Measurements from ENCODE around the gene EBI3.
"Not testable (repeated sequence)": the region's sequence is repeated elsewhere in the genome, so short reads cannot be mapped to it uniquely, and the experiment has no call there.

Gene EBI3

DNA sequence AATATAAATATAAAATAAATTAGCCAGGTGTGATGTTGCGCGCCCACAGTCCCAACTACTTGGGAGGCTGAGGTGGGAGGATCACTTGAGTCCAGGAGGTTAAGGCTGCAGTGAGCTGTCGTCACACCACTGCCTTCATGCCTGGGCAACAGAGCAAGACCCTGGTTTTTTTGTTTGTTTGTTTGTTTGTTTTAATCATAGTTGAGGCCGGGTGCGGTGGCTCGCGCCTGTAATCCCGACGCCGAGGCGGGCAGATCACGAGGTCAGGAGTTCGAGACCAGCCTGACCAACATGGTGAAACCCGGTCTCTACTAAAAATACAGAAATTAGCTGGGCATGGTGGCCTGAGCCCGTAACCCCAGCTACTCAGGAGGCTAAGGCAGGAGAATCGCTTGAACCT lies 8.2 kb downstream of the EBI3 start:
- not testable (repeated sequence) for DNase-seq

DNA sequence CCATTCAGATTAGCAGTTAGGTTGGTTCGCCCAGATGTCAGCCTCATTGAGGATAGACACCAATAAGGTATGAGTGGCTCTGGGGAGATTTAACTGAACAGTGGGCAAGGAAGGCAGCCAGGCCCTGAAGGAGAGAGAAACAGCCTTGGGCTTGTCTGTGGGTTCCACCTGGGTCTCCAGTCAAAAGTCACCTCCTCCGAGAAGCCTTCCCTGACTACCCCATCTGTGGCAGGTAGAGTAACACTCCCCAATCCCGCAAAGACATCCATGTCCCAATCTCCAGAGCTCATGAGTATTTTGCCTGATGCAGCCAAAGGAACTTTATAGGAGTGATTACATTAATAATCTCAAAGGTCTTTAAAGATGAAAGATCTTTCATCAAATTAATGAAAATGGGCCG lies 9.5 kb downstream of the EBI3 start:
- DNase-seq = no peak

DNA sequence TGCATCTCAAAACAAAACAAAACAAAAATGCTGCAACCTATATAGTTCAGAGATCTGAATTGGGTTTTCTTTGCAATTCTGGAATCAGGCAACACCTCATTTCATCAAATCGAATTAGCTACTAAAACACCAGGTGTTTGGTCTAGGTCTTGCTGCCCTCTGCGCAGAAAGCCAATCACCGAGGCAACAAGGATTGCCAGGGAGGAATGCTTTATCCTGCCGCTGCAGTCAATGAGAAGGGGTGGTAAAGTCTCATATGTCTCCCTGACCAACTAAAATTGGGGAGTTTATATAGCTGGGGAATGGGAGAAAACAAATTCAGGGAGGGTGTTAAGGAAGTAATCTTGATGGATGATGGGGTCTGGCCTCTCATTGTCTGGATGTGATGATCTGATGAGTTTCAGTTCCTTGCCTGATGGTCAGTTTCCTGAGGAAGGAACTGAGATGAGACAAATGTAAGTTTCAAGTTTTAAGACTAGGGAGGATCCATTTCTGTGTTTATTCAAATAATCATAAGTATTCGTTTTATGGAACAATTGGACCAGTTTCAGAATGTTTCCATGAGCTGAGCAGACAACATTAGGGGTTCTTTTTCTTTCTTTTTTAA lies 12.6 kb downstream of the EBI3 start:
- DNase-seq = no peak

DNA sequence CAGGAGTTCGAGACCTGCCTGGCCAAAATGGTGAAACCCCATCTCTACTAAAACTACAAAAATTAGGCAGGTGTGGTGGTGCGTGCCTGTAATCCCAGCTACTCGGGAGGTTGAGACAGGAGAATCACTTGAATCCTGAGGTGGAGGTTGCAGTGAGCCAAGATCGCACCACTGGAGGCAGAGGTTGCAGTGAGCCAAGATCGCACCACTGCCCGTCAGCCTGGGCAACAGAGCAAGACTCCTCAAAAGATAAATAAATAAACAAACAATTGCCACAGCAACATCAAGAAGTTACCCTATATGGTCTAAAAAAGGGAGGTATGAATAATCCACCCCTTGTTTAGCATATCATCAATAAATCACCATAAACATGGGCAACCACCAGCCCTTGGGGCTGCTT lies 16.6 kb downstream of the EBI3 start:
- not testable (repeated sequence) for DNase-seq

DNA sequence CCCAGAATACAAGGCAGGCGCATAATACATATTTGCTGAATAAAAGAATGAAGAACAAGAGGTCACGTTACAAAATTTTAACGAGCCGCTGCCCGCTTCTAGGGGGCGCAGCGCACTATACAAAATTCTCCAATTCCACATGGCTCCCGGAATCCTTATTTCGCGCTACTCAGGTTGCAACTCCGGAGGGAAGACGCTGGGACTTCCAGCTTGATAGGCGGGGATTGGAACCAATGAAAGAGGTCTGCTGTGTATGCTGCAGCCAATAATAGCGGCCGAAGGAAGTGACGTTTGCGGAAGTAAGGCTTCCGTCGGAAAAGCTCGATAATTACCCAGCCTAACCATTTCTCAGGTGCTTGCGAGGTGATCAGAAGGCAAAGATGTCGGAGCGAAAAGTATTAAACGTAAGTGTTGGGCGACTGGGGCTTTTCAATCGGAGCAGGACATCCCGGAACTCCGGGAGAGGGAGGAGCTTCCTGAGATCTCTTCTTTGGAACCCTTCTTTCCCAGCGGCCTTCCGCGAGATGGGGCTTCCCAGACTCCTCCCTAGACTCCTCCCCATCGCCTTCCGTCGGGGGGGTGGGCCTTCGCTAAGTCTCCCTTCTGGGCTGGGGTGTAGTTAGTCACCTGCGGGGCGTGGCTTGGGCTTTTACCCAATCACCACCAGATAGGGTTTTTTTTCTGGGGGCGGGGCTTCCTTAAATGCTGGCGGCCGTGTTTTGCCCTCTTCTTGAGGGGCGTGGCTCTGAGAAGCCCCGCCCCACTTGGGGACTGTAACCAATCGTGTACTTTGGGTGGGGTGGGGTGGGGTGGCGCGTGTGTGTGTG lies 17.7 kb downstream of the EBI3 start, which contains the start of gene YJU2:
Gene YJU2, plus strand, starts transcription at position 314 of the 827 bp plus-strand sequence. Its CDS starts 67 bp downstream, at position 381.
- DNase-seq = peak; percentile 100

DNA sequence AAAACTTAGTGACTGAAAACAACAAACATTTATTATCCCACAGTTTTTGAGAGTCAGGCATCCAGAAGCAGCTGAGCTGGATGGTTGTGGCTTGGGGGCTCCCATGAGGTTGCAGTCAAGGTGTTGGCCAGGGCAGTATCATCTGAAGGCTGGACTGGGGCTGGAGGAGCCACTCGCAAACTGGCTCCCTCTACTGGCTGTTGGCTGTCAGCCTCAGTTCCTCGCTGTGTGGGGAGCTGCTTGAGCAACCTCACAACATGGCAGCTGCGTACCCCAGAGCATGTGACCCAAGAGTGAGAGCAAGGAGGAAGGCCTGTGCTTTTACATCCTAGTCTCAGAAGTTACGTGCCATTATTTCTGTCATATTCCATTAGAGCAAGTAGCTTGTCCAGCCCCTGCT lies 27.2 kb downstream of the EBI3 start:
- no peak for DNase-seq

DNA sequence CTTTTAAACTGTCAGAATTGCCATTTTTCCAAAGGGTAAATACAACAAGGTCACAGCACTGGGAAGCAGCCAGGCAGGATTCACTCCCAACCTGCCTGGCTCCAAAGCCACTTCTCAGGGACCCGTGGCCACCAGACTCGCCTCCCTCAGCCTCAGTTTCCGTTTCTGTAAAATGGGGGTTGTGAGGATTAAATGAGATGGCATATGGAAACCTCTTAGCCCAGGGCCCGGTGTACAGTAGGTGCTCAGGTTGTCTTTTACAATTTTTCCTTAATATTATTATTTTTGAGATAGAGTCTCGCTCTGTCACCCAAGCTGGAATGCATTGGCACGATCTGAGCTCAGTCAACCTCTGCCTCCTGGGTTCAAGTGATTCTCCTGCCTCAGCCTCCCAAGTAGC lies 27.7 kb downstream of the EBI3 start:
- DNase-seq = no peak

DNA sequence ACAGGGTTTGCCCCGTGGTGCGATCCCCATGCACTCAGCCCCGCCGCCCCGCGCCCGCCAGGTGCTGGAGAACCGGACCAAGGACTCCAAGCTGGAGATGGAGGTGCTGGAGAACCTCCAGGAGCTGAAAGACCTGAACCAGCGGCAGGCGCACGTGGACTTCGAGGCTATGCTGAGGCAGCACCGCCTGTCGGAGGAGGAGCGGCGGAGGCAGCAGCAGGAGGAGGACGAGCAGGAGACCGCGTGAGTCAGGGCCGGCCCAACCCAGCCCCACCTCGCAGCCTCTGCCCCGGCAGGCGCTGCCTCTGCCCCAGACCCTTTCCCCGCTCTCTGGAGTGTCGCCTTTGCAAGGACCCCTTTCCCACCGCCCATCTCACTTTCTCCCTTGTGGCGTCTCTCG lies 28.9 kb downstream of the EBI3 start:
- no peak for DNase-seq

DNA sequence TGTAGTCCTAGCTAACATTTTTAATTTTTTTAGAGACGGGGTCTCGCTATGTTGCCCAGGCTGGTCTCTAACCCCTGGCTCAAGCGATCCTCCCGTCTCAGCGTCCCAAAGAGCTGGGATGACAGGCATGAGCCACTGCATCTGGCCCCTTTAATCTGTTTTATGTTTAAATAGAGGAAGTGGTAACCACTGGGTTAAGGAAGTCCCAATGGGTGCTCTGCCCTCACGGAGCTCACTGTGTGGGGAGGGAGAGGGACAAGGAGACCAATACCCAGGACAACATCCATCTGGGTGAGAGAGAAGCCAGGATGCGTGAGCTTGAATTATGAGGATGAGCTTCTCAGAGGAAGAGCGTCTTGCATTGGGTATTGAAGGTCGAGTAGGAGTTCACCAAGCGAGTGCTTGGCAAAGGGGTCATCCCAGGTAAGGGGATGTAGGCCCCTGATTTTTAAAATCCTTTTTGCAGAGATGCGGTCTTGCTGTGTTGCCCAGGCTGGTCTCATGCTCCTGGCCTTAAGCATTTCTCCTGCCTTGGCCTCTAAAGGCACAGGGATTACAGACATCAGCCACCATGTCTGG lies 31.4 kb downstream of the EBI3 start:
- no peak for DNase-seq

DNA sequence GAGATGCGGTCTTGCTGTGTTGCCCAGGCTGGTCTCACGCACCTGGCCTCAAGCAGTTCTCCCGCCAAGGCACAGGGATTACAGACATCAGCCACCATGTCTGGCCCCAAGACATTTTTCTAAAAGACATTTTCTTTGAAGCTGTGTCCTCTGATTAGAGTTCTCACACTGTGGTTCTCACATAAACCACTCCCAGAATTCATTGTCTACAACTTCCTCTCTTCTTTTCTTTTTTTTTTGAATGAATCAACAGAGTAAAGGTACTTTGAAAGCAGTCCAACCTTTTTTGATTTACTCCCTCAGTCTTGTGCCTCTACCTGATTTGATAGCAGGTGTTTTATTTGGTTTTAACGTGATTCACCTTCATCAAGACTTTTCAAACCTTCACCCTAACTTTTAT lies 35.5 kb downstream of the EBI3 start:
- no peak for DNase-seq

DNA sequence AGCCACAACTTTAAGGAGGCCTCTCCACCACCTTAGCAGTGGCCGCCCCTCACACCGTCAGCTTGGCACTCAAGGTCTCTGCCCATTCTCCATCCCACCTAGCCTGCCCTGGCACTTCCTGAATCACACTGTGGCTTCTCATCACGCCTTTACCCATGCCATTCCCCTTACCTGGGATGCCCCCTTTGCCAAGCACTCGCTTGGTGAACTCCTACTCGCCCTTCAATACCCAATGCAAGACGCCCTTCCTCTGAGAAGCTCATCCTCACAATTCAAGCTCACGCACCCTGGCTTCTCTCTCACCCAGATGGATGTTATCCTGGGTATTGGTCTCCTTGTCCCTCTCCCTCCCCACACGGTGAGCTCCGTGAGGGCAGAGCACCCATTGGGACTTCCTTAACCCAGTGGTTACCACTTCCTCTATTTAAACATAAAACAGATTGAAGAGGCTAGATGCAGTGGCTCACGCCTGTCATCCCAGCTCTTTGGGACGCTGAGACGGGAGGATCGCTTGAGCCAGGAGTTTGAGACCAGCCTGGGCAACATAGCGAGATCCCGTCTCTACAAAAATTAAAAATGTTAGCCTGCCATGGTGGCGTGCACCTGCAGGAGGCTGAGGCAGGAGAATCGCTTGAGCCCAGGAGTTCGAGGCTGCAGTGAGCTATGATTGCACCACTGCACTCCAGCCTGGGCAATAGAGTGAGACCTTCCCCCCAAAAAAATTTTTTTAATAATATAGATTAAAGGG lies 37.1 kb downstream of the EBI3 start:
- no peak for DNase-seq

DNA sequence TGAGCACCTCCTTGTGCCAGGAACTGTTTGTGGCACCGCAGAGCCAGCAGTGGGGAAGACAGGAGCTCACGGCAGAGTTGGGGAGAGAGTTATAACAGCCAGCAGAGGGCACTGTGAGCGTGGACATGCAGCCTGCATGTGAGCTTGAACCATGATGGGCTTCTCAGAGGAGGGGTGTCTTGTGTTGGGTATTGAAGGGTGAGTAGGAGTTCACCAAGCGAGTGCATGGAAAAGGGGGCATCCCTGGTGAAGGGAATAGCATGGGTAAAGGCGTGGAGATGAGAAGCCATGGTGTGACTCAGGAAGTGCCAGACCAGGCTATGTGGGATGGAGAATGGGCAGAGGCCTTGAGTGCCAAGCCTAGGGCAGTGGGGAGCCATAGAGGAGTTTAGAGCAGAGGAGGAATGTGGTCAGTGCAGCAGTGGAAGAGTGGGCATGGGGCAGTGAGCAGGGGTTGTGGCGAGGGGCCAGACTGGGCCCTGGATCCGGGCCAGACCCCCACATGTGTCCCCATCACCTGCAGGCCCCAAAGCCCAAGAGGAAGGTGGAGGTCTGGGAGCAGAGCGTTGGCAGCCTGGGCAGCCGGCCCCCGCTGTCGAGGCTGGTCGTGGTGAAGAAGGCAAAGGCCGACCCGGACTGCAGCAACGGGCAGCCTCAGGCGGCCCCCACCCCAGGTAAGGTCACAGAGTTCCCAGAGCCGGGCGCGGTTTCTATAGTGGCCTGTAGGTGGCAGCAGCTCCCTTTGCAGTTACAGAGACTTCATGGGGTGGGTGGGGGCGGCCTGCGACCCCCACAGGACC lies 38.0 kb downstream of the EBI3 start:
- DNase-seq = no peak

DNA sequence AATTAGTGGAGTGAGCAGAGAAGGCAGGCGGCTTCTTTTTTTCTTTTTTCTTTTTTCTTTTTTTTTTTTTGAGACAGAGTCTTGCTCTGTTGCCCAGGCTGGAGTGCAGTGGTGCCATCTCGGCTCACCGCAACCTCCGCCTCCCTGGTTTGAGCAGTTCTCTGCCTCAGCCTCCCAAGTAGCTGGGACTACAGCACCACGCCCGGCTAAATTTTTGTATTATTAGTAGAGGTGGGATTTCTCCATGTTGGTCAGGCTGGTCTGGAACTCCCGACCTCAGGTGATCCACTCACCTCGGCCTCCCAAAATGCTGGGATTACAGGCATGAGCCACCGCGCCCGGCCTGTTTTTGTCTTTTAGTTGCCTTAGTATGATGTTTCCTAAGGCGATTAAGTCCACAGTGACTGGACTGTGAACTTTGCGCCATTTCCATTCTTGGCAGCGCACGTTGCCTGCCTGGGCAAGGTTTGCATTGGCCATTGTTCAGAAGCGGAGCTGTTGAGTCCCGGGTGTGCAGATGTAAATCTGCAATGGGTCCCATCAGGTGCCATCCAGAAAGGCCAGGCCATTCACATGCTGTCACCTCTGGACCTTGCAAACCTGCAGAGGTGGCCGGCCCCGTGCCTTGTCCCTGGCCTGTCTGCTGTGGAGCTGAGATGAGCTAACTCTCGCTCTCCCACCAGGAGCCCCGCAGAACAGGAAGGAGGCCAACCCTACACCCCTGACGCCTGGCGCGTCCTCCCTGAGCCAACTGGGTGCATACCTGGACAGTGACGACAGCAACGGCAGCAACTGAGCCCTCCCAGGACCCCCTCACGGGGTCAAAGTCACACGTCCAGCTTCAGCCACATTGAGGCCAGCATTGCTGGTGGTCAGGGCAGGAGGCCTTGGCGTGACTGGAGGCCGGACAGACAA lies 38.8 kb downstream of the EBI3 start:
- DNase-seq = no peak

DNA sequence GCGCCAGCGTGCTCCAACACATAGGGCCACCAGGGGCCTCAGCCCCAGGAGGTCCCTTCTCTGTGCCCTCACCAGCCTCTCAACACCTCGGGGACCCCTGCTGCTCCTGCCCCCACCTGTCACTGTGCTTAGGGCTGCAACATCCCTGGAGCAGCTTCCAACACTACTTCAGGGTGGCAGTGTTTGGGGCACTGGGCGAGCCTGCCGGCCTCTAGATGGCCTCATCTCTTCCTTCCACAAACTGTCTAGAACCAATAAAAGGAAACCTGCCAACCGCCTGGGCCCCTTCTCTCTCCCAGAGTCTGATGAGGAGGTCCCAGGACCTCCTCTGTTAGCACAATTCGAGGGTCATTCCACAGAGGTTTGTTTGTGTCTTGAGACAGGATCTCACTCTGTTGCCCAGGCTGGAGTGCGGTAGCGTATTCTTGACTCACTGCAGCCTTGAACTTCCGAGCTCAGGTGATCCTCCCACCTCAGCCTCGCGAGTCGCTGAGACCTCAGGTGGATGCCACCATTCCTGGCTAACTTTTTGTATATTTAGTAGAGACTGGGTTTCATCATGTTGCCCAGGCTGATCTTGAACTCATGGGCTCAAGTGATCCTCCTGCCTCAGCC lies 39.6 kb downstream of the EBI3 start:
- no peak for DNase-seq

DNA sequence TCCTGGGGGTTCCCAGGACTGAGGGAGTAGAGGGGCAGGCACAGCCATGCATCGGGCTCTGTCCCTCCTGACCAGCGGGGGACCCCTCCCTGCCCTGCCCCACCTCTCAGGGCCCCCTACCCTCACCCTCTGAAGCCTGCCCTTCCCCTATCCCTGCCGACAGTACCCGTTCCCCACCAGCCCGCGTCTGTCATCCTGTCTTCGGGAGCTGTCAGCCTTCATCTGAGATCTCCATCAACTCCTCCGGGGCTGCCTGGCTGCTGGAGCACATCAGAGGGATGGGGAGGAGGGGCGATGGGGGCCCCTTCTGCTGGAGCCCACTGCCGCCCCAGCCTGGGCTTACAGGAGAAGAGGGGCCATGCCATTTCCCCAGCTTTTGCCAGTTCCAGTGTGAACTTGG lies 43.6 kb downstream of the EBI3 start:
- DNase-seq = no peak

DNA sequence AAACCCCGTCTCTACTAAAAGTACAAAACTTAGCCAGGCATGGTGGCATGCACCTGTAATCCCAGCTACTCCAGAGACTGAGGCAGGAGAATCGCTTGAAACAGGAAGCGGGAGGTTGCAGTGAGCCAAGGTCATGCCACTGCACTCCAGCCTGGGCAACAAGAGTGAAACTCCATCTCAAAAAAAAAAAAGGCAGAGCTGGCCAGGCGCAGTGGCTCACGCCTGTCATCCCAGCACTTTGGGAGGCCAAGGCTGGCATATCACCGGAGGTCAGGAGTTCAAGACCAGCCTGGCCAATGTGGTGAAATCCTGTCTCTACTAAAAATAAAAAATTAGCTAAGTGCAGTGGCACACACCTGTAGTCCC lies 45.0 kb downstream of the EBI3 start:
- DNase-seq = not testable (repeated sequence)

DNA sequence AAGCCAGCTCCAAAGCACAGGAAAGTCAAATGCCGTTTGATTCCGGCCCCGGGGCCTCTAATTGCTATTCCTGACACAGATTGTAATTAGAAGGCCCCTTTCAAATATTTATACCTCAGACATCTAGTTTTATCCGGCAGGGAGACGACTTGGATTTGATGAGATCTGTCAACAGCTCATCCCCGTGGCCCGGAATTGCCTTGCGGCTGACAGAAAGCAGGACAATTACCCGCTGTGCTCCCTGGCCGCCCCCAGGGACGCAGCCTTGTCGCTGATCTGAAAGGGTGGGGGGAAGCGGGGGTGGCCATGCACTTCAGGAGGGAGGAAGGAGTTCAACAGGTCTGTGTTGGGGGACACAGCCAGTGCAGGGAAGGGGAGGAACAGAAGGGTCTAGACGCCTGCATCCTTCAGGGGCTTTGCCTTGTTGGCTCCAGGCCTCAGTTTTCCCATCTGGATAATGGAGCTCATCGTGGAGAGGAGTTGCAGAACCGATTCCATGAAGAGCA lies 47.9 kb downstream of the EBI3 start:
- no peak for DNase-seq

DNA sequence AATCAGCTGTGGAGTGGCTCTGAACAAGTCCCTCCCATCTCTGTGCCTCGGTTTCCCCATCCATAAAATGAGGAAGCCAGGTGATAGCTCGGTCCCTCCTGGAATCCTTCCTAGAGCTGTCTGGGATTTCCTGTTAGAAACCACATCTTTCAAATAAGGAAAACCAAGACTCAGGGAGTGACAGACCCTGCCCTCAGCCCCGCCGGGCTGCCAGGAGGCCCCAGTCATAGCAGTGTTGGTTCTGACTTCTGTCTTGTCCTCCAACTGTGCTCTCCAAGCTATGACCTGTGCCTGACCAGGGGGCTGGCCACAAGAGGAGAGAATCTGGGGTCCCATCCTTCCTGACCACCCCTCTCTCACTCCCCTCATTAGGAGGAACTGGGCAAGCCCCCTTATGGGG lies 48.7 kb downstream of the EBI3 start:
- no peak for DNase-seq

DNA sequence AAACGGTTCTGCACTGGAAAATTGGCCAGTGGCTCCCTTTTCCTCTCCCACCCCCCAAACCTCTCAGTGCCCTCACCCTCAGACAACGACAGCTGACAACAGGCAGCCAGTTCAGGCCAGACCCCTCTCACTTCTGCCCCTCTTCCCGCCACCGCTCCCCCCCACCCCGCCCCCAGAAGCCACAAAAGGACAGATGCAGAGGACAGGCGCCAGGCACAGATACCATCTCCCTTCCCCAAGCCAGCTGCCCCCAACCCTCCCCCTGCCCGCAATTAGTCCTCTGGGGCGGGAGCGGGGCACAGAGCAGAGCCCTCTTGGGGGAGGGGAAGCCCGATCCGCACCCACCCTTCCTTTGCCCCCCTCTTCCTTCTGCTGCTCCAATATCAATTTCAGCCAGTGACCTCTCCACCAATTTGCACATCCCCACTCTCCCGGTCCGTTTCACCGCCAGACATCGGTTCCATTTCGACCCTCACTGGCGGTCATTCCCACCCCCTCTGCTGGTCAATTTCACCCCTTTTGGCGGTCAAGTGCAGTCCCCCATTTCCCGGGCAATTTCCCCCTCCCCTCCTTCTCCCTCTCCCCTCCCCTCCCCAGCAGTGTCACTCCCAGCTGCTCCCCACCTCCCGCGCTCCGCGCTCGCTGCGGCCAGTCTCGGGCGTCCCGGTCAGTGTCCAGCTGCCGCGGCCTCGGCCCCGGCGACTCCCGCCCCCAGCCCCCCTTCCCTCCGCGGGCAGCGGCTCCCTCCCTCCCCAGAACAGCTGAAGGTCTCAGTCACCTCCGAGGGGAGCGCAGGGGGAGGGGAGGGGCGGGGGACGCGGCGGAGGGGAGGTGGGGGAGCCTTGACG lies 49.3 kb downstream of the EBI3 start, which contains the start of gene SHD:
Gene SHD, plus strand, starts transcription at position 848 of the 848 bp plus-strand sequence. CDS start 798 bp downstream, outside the sequence.
- DNase-seq = no peak

DNA sequence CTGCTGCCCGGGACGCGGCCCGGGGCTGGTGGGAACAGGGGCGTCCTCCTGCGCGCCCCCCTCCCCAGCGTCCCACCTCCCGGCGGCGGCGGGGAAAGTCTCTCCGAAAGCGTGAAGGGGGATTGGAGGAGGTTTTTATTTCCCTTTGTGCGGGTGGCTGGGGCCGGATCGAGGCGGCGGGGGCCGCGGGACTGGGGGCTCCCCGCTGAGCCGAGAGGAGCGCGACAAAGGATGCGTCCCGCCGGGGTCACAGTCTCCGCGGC lies 49.9 kb downstream of the EBI3 start:
- DNase-seq = no peak
